Measurements from ENCODE around the gene LRRC37B.
"Not testable (repeated sequence)": the region's sequence is repeated elsewhere in the genome, so short reads cannot be mapped to it uniquely, and the experiment has no call there.

Gene LRRC37B

DNA sequence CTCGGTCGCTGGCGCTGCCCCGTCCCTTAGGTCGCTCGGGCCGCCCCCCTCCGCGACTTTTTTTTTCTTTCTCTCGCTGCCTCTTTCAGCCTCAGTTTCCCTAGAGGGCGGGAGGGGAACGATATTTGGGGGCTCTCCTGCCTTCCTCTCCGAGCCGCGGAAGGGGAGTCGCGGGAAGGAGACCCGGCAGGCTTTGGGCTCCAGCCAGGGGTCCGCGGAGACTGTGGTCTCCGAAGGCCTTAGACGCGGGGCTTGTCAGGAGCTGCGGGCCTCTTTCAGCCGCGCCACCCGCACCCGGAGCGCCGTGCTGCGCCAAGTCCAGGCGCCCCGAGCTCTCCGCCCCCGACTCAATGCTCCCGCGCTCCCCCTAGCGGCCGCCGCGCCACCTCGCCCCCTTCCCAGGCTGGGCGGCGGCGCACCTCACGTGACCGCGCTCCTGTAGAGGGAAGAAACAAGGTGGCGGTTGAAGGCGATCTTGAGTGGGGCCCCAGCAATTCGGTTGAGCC is at the start of gene LRRC37B:
Gene LRRC37B (plus strand): TSS at position 427 of the 506 bp plus-strand sequence. CDS start 14,010 bp downstream, outside the sequence.
- H3K27ac ChIP-seq (ENCODE audit: low read depth, low read length): no peak within 1 kb of the TSS
- H3K9me3 ChIP-seq (ENCODE audit: control insufficient read depth, insufficient read depth, low read depth, low read length): no peaks in the 10 kb centered on the region
- peaks cover 8% of the 10 kb centered on the region for H3K27me3 ChIP-seq (ENCODE audit: control insufficient read depth, insufficient read depth, low read length)
- H3K4me1 ChIP-seq (ENCODE audit: control insufficient read depth, insufficient read depth, low read length): peaks cover 4% of the 10 kb centered on the region; the same call in 1 of the 2 replicates
- 0 out of 2 replicates have a peak, but pooled peaks cover 3% of the 10 kb centered on the region for H3K36me3 ChIP-seq (ENCODE audit: control insufficient read depth, insufficient read depth, low read length)
- H3K4me3 ChIP-seq (ENCODE audit: low read depth, low read length): peak within 1 kb of the TSS; percentile 96
- H3K9ac ChIP-seq (ENCODE audit: low read length): peak within 1 kb of the TSS; percentile 72

DNA sequence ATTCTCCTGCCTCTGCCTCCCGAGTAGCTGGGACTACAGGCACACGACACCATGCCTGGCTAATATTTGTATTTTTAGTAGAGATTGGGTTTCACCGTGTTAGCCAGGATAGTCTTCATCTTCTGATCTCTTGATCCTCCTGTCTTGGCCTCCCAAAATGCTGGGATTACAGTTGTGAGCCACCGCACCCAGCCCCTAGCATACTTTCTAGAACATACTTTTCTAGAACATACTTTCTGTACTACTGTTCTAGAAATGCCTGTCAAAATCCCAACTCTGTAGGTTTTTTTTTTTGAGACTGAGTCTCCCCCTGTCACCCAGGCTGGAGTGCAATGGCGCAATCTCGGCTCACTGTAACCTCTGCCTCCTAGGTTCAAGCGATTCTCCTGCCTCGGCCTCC is 43.1 kb upstream of the LRRC37B start:
- not testable (repeated sequence) for H3K9ac ChIP-seq (ENCODE audit: low read length); H3K9me3 ChIP-seq (ENCODE audit: control insufficient read depth, insufficient read depth, low read depth, low read length); H3K27ac ChIP-seq (ENCODE audit: low read depth, low read length); H3K4me3 ChIP-seq (ENCODE audit: low read depth, low read length); H3K4me1 ChIP-seq (ENCODE audit: control insufficient read depth, insufficient read depth, low read length); H3K27me3 ChIP-seq (ENCODE audit: control insufficient read depth, insufficient read depth, low read length)
- peaks cover 72% of the 10 kb centered on the region for H3K36me3 ChIP-seq (ENCODE audit: control insufficient read depth, insufficient read depth, low read length)

DNA sequence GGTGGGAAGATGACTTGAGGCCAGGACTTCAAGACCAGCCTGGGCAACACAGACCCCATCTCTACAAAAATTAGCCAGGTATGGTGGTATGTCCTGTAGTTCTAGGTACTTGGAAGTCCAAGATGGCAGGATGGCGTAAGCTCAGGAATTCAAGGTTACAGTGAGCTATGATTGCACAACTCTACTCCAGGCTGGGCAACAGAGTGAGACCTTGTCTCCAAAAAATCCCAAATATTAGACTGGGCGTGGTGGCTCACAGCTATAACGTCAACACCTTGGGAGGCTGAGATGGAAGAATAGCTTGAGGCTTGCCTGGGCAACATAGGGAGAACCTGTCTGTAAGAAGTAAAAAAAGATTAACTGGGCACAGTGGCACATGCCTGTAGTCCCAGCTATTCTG is 39.5 kb upstream of the LRRC37B start:
- Histone ChIP-seq H3K9ac (ENCODE audit: low read length) (no peak overlapping the region), H3K9me3 (ENCODE audit: control insufficient read depth, insufficient read depth, low read depth, low read length) (no peaks in the 10 kb centered on the region), H3K36me3 (ENCODE audit: control insufficient read depth, insufficient read depth, low read length) (peaks cover 61% of the 10 kb centered on the region), H3K4me1 (ENCODE audit: control insufficient read depth, insufficient read depth, low read length) (no peaks in the 10 kb centered on the region), H3K4me3 (ENCODE audit: low read depth, low read length) (no peak overlapping the region), H3K27me3 (ENCODE audit: control insufficient read depth, insufficient read depth, low read length) (no peaks in the 10 kb centered on the region), H3K27ac (ENCODE audit: low read depth, low read length) (no peak overlapping the region)

DNA sequence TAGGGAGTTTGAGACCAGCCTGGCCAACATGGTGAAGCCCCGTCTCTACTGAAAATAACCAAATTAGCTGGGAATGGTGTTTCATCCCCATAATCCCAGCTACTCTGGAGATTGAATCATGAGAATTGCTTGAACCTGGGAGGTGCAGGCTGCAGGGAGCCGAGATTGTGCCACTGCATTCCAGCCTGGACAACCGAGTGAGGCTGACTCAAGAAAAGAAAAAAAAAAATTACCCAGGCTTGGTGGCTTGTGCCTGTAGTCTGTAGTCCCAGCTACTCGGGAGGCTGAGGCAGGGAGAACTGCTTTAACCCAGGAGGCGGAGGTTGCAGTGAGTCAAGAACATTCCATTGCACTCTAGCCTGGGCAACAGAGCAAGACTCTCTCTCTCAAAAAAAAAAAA is 36.8 kb upstream of the LRRC37B start:
- peaks cover 57% of the 10 kb centered on the region for H3K36me3 ChIP-seq (ENCODE audit: control insufficient read depth, insufficient read depth, low read length)

DNA sequence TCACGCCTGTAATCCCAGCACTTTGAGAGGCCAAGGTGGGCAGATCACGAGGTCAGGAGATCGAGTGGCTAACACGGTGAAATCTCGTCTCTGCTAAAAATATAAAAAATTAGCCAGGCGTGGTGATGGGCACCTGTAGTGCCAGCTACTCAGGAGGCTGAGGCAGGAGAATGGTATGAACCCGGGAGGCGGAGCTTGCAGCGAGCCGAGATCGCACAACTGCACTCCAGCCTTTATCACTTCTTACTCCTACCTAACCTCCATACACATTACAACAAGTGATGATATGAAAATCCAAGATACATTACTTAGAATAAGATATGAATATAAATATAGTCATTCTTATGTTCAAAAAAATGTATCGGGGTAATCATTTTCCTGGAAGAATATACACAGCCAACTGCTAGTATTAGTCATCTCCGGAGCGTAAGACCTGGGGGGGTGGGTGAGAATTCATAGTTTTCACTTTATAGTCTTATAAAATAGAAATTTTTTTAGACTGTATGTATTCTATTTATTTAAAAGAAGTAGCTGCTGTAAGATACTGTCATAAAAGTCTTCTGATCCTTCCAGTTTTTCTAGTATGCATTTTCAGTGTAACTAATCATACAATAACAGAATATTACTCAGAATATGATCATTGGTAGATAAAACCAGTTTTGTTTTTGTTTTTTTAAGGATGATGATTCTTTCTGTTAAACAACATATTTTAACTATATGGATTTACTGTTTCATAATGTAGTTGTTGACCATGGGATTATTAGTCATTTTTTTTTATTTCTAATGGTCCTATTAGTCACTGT is 32.7 kb upstream of the LRRC37B start:
- H3K9me3 ChIP-seq (ENCODE audit: control insufficient read depth, insufficient read depth, low read depth, low read length); H3K27ac ChIP-seq (ENCODE audit: low read depth, low read length); H3K9ac ChIP-seq (ENCODE audit: low read length); H3K27me3 ChIP-seq (ENCODE audit: control insufficient read depth, insufficient read depth, low read length); H3K4me3 ChIP-seq (ENCODE audit: low read depth, low read length); H3K4me1 ChIP-seq (ENCODE audit: control insufficient read depth, insufficient read depth, low read length): not testable (repeated sequence)
- peaks cover 51% of the 10 kb centered on the region for H3K36me3 ChIP-seq (ENCODE audit: control insufficient read depth, insufficient read depth, low read length)

More for the DNA sequence above, 36.8 kb upstream of the LRRC37B start:
- not testable (repeated sequence) for H3K4me1 ChIP-seq (ENCODE audit: control insufficient read depth, insufficient read depth, low read length); H3K4me3 ChIP-seq (ENCODE audit: low read depth, low read length); H3K27me3 ChIP-seq (ENCODE audit: control insufficient read depth, insufficient read depth, low read length); H3K27ac ChIP-seq (ENCODE audit: low read depth, low read length); H3K9ac ChIP-seq (ENCODE audit: low read length); H3K9me3 ChIP-seq (ENCODE audit: control insufficient read depth, insufficient read depth, low read depth, low read length)

DNA sequence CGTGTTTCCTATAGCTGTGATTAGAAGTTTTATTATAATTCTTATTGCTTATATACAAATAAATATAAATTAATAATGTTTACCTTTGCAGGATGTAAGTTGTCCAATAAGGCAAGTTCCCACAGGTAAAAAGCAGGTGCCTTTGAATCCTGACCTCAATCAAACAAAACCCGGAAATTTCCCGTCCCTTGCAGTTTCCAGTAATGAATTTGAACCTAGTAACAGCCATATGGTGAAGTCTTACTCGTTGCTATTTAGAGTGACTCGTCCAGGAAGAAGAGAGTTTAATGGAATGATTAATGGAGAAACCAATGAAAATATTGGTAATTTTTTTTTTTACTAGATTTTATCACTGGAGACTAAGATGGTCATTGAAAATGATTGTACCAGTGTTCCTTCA is 31.8 kb upstream of the LRRC37B start:
- H3K4me3 ChIP-seq (ENCODE audit: low read depth, low read length); H3K9me3 ChIP-seq (ENCODE audit: control insufficient read depth, insufficient read depth, low read depth, low read length); H3K4me1 ChIP-seq (ENCODE audit: control insufficient read depth, insufficient read depth, low read length); H3K27me3 ChIP-seq (ENCODE audit: control insufficient read depth, insufficient read depth, low read length); H3K27ac ChIP-seq (ENCODE audit: low read depth, low read length); H3K9ac ChIP-seq (ENCODE audit: low read length): not testable (repeated sequence)
- peaks cover 51% of the 10 kb centered on the region for H3K36me3 ChIP-seq (ENCODE audit: control insufficient read depth, insufficient read depth, low read length)

DNA sequence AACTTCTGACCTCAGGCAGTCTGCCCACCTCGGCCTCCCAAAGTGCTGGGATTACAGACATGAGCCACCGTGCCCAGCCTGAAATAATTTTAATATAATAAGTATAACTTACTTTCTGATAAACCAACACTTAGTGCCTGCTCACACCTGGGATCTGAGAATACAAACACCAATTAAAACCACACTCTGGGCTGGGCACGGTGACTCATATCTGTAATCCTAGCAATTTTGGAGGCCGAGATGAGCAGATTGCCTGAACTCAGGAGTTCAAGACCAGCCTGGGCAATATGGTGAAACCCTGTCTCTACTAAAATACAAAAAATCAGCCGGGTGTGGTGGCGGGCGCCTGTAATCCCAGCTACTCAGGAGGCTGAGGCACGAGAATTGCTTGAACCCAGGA is 15.4 kb upstream of the LRRC37B start:
- not testable (repeated sequence) for H3K4me1 ChIP-seq (ENCODE audit: control insufficient read depth, insufficient read depth, low read length); H3K4me3 ChIP-seq (ENCODE audit: low read depth, low read length); H3K27ac ChIP-seq (ENCODE audit: low read depth, low read length); H3K27me3 ChIP-seq (ENCODE audit: control insufficient read depth, insufficient read depth, low read length); H3K9ac ChIP-seq (ENCODE audit: low read length); H3K9me3 ChIP-seq (ENCODE audit: control insufficient read depth, insufficient read depth, low read depth, low read length)
- peaks cover 96% of the 10 kb centered on the region for H3K36me3 ChIP-seq (ENCODE audit: control insufficient read depth, insufficient read depth, low read length)

DNA sequence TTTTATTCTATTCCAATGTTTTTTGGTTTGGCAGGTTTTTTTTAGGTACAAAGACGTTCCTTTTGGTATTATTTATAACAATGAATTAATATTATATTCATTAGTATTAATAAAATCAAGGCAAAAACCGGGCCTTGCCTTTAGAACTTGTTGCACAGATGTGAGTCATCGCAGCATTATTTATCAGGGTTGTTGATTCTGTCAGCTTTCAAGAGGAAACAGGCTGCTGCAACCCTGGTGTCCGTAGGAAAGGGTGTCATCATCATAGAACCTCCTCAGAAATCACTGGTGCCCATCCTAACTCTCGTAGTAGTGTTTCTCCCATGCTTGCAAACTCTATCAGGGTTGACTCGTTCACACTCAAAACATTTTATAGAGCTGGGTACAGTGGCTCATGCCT is 10.2 kb upstream of the LRRC37B start:
- Histone ChIP-seq H3K9ac (ENCODE audit: low read length) (no peak overlapping the region), H3K36me3 (ENCODE audit: control insufficient read depth, insufficient read depth, low read length) (peaks cover 88% of the 10 kb centered on the region)

DNA sequence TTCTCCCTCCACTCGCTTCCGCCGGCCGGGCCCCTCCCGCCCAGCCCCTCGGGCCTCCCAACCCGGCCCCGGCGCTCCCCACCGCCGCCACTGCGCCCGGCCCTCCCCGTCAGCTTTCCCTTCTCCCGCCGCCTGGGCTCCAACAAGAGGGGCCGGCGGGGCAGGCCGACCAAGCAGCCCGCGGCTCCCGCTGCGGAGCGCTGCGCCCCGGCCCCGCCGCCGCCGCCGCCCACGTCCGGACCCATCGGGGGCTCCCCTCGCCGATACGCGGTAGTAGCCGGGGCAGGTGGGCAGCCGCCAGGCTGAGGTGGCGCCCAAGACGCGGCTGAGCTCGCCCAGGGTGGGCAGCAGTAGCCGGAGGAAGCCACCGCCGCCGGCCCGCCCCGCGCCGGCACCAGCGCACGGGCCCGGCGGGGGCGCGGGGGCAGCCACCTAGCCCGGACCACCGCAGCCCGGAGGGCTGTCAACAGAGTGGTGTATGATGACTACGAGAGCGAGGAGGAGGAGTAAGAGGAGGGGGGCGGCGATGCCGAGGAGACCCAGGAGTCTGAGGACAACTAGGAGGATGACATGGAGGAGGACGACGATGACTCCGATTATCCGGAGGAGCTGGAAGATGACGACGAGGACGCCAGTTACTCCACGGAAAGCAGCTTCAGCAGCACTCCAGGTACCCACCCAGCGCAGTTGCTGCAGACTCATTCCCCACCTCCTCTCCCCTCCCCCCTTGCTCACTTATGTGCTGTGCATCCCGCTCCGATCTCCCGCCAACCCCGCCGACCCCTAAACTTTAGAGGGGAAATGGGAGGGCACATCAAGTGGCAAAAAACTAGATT is 498 bp downstream of the LRRC37B start:
- Histone ChIP-seq H3K4me3 (ENCODE audit: low read depth, low read length) (peak overlapping the region; percentile 96), H3K27ac (ENCODE audit: low read depth, low read length) (no peak overlapping the region)

More for the DNA sequence above, 10.2 kb upstream of the LRRC37B start:
- no peaks in the 10 kb centered on the region for H3K4me1 ChIP-seq (ENCODE audit: control insufficient read depth, insufficient read depth, low read length)
- no peaks in the 10 kb centered on the region for H3K9me3 ChIP-seq (ENCODE audit: control insufficient read depth, insufficient read depth, low read depth, low read length)
- no peak overlapping the region for H3K4me3 ChIP-seq (ENCODE audit: low read depth, low read length)
- H3K27ac ChIP-seq (ENCODE audit: low read depth, low read length): no peak overlapping the region
- no peaks in the 10 kb centered on the region for H3K27me3 ChIP-seq (ENCODE audit: control insufficient read depth, insufficient read depth, low read length)

DNA sequence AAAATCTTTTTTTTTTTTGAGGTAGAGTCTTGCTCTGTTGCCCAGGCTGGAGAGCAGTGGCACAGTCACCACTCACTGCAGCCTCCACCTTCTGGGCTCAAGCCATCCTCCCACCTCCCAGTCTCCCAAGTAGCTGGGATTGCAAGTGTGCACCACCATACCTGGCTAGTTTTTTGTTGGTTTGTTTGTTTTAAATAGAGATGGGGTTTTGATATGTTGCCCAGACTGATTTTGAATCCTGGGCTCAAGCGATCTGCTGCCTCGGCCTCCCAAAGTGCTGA is 2.0 kb downstream of the LRRC37B start:
- Histone ChIP-seq H3K4me3 (ENCODE audit: low read depth, low read length) (peak overlapping the region; percentile 96), H3K9me3 (ENCODE audit: control insufficient read depth, insufficient read depth, low read depth, low read length) (no peaks in the 10 kb centered on the region), H3K27me3 (ENCODE audit: control insufficient read depth, insufficient read depth, low read length) (peaks cover 8% of the 10 kb centered on the region), H3K27ac (ENCODE audit: low read depth, low read length) (no peak overlapping the region), H3K9ac (ENCODE audit: low read length) (no peak overlapping the region), H3K4me1 (ENCODE audit: control insufficient read depth, insufficient read depth, low read length) (peaks cover 4% of the 10 kb centered on the region; the same call in 1 of the 2 replicates), H3K36me3 (ENCODE audit: control insufficient read depth, insufficient read depth, low read length) (no peaks in the 10 kb centered on the region)

More for the DNA sequence above, 498 bp downstream of the LRRC37B start:
- H3K27me3 ChIP-seq (ENCODE audit: control insufficient read depth, insufficient read depth, low read length): peaks cover 8% of the 10 kb centered on the region
- H3K9me3 ChIP-seq (ENCODE audit: control insufficient read depth, insufficient read depth, low read depth, low read length): no peaks in the 10 kb centered on the region
- peaks cover 4% of the 10 kb centered on the region; the same call in 1 of the 2 replicates for H3K4me1 ChIP-seq (ENCODE audit: control insufficient read depth, insufficient read depth, low read length)
- peak overlapping the region; percentile 72 for H3K9ac ChIP-seq (ENCODE audit: low read length)
- H3K36me3 ChIP-seq (ENCODE audit: control insufficient read depth, insufficient read depth, low read length): no peaks in the 10 kb centered on the region

DNA sequence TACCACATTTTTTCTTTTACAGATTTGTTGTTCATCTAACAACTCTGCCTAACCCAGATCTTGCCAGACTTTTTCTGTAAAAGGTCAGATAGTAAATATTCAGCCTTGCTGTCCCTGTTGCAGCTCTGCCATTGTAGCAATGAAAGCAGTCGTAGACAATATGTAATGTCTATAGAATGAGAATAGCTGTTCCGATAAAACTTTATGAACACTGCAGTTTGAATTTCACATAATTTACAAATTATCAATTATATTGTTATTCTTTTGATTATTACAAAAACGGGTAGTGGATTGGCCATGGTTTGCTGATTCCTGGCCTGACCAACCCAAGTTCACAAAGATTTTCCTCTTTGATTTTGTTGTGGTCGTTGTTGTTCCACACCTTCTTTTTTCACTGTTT is 2.9 kb downstream of the LRRC37B start:
- Histone ChIP-seq H3K9ac (ENCODE audit: low read length) (no peak overlapping the region), H3K27me3 (ENCODE audit: control insufficient read depth, insufficient read depth, low read length) (peaks cover 8% of the 10 kb centered on the region), H3K4me1 (ENCODE audit: control insufficient read depth, insufficient read depth, low read length) (peaks cover 4% of the 10 kb centered on the region; the same call in 1 of the 2 replicates), H3K27ac (ENCODE audit: low read depth, low read length) (no peak overlapping the region), H3K4me3 (ENCODE audit: low read depth, low read length) (no peak overlapping the region), H3K36me3 (ENCODE audit: control insufficient read depth, insufficient read depth, low read length) (no peaks in the 10 kb centered on the region), H3K9me3 (ENCODE audit: control insufficient read depth, insufficient read depth, low read depth, low read length) (no peaks in the 10 kb centered on the region)
